ENCODE data around the gene HK2. TPM values are rescaled to one million over a fixed set of nuclear protein-coding genes. Genes with fewer than 3 reads are reported as not detected.

HK2 gene
- total RNA-seq, 1 donor from 2014 or later = 46.7 TPM

DNA sequence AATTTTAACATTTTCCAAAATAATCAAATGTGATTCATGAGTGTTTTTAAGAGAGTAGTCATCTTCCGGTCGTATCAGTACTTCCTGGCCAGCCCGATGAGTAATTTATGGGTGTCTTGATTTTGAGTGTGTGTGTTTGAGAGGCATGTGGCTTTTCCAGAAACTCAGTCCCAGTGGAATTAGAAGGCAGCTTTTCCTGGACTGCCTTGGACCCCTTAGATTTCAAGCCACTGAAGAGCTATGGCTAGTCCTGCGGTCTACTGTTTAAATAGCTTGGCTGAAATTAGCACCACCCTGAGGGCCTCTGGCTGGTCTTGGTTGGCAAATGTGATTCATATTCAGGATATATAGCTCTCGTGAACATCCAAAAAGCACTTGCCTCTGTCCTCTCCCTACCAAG is 59.4 kb downstream of the HK2 start:
- H3K36me3 Mint-ChIP-seq (ENCODE audit: low read depth, unreplicated experiment) = peaks cover 36% of the 10 kb centered on the region
- Histone ChIP-seq H3K9me3 (ENCODE audit: insufficient read depth, low read depth, low read length) (no peaks in the 10 kb centered on the region), H3K4me3 (ENCODE audit: insufficient read depth, low read depth, low read length) (no peak overlapping the region), H3K36me3 (ENCODE audit: insufficient read depth, low read length) (peaks cover 3% of the 10 kb centered on the region), H2AFZ (ENCODE audit: low read depth, low read length) (no peak overlapping the region), H3K27me3 (ENCODE audit: insufficient read depth, low read length) (no peaks in the 10 kb centered on the region), H4K20me1 (ENCODE audit: insufficient read depth, low read length) (no peaks in the 10 kb centered on the region), H3K4me1 (ENCODE audit: insufficient read depth, low read length) (peaks cover 22% of the 10 kb centered on the region), H3K27ac (ENCODE audit: low read depth, low read length) (peak overlapping the region; percentile 84), H3K79me2 (ENCODE audit: insufficient read depth, low read length) (no peaks in the 10 kb centered on the region), H3K4me2 (ENCODE audit: low read length) (peak overlapping the region; percentile 73), H3K9ac (ENCODE audit: low read length) (peak overlapping the region; percentile 32)
- DNase-seq (ENCODE audit: low read depth) = peak; percentile 82
- TF ChIP-seq, protein P1, sequence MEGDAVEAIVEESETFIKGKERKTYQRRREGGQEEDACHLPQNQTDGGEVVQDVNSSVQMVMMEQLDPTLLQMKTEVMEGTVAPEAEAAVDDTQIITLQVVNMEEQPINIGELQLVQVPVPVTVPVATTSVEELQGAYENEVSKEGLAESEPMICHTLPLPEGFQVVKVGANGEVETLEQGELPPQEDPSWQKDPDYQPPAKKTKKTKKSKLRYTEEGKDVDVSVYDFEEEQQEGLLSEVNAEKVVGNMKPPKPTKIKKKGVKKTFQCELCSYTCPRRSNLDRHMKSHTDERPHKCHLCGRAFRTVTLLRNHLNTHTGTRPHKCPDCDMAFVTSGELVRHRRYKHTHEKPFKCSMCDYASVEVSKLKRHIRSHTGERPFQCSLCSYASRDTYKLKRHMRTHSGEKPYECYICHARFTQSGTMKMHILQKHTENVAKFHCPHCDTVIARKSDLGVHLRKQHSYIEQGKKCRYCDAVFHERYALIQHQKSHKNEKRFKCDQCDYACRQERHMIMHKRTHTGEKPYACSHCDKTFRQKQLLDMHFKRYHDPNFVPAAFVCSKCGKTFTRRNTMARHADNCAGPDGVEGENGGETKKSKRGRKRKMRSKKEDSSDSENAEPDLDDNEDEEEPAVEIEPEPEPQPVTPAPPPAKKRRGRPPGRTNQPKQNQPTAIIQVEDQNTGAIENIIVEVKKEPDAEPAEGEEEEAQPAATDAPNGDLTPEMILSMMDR (IDR thresholded peaks at IDR 0.05; ENCODE audit: insufficient read depth, low read depth, low read length) = no peak
- no peak for TF ChIP-seq EZH2 (IDR thresholded peaks at IDR 0.05; ENCODE audit: insufficient read depth, low read length)
- no peak for FAIRE-seq
- H3K27ac Mint-ChIP-seq (ENCODE audit: unreplicated experiment) = no peak overlapping the region
- H3K4me3 Mint-ChIP-seq (ENCODE audit: unreplicated experiment) = no peak overlapping the region
- H3K27me3 Mint-ChIP-seq (ENCODE audit: low read depth, unreplicated experiment) = no peaks in the 10 kb centered on the region
- peaks cover 40% of the 10 kb centered on the region for H3K4me1 Mint-ChIP-seq (ENCODE audit: low read depth, unreplicated experiment)
- H3K9me3 Mint-ChIP-seq (ENCODE audit: unreplicated experiment) = peaks cover 2% of the 10 kb centered on the region

DNA sequence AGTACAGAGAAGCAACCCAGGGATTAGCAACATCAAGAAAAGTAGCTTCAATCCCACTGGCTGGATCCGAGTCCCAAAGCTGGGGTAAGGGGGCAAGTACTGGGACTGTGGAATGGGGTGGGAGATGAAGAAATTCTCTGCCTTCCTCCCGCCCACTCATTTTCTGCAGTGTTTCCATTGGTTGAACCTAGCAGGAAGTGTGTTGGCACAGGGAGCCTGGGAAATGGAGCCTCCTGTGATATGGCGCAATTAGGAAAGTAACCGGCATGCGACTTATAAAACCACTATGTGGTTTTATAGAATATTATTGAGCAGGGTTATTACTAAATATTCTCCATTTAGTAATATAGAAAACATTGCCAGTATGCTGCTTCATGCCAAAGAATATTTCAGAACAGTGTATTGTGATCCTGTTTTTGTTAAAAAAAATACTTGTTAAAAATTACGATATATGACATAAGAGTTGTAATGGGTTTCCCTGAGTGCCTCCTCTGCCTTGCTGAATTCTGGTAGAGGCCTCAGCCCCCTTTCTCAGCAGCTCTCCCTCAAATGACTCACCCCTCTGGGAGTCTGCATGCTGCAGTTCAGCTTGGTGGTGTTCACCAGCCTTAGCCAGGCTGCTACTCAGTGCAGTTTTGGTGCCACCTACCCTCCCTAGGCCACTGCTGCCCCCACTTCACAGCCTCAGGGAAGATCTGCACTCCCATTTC is 60.5 kb downstream of the HK2 start:
- no peaks in the 10 kb centered on the region for H3K79me2 ChIP-seq (ENCODE audit: insufficient read depth, low read length)
- Mint-ChIP-seq H3K9me3 (ENCODE audit: unreplicated experiment) (peaks cover 2% of the 10 kb centered on the region), H3K4me1 (ENCODE audit: low read depth, unreplicated experiment) (peaks cover 39% of the 10 kb centered on the region), H3K27me3 (ENCODE audit: low read depth, unreplicated experiment) (no peaks in the 10 kb centered on the region), H3K36me3 (ENCODE audit: low read depth, unreplicated experiment) (peaks cover 33% of the 10 kb centered on the region), H3K4me3 (ENCODE audit: unreplicated experiment) (no peak overlapping the region), H3K27ac (ENCODE audit: unreplicated experiment) (no peak overlapping the region)
- H3K36me3 ChIP-seq (ENCODE audit: insufficient read depth, low read length) = no peaks in the 10 kb centered on the region
- peak overlapping the region; percentile 73 for H3K4me2 ChIP-seq (ENCODE audit: low read length)
- peak overlapping the region; percentile 84 for H3K27ac ChIP-seq (ENCODE audit: low read depth, low read length)
- H4K20me1 ChIP-seq (ENCODE audit: insufficient read depth, low read length) = no peaks in the 10 kb centered on the region
- TF ChIP-seq EZH2 (IDR thresholded peaks at IDR 0.05; ENCODE audit: insufficient read depth, low read length) = no peak
- TF ChIP-seq, protein P1 (IDR thresholded peaks at IDR 0.05; ENCODE audit: insufficient read depth, low read depth, low read length) = no peak
- H3K27me3 ChIP-seq (ENCODE audit: insufficient read depth, low read length) = no peaks in the 10 kb centered on the region
- H3K9me3 ChIP-seq (ENCODE audit: insufficient read depth, low read depth, low read length) = no peaks in the 10 kb centered on the region
- DNase-seq (ENCODE audit: low read depth) = peak; percentile 60
- H2AFZ ChIP-seq (ENCODE audit: low read depth, low read length) = peak overlapping the region; percentile 19
- peaks cover 22% of the 10 kb centered on the region for H3K4me1 ChIP-seq (ENCODE audit: insufficient read depth, low read length)
- no peak for FAIRE-seq
- H3K9ac ChIP-seq (ENCODE audit: low read length) = no peak overlapping the region
- H3K4me3 ChIP-seq (ENCODE audit: insufficient read depth, low read depth, low read length) = no peak overlapping the region

DNA sequence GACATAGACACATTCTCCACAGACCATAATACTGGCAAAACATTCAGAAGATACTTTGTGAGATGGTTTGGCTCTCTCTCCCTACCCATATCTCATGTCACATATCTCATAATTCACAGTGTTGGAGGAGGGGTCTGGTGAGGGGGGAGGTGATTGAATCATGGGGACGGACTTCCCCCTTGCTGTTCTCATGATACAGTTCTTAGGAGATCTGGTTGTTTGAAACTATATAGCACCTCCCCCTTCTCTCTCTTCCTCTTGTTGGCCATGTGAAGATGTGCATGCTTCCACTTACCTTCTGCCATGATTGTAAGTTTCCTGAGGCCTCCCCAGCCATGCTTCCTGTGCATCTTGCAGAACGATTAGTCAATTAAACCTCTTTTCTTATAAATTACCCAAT is 61.1 kb downstream of the HK2 start:
- DNase-seq (ENCODE audit: low read depth) (no peak), FAIRE-seq (no peak)
- Histone ChIP-seq H3K36me3 (ENCODE audit: insufficient read depth, low read length) (no peaks in the 10 kb centered on the region), H3K79me2 (ENCODE audit: insufficient read depth, low read length) (no peaks in the 10 kb centered on the region), H3K9ac (ENCODE audit: low read length) (no peak overlapping the region), H3K27ac (ENCODE audit: low read depth, low read length) (peak overlapping the region; percentile 84), H3K27me3 (ENCODE audit: insufficient read depth, low read length) (no peaks in the 10 kb centered on the region), H3K4me2 (ENCODE audit: low read length) (peak overlapping the region; percentile 42), H2AFZ (ENCODE audit: low read depth, low read length) (no peak overlapping the region), H4K20me1 (ENCODE audit: insufficient read depth, low read length) (no peaks in the 10 kb centered on the region), H3K4me3 (ENCODE audit: insufficient read depth, low read depth, low read length) (no peak overlapping the region), H3K4me1 (ENCODE audit: insufficient read depth, low read length) (peaks cover 22% of the 10 kb centered on the region), H3K9me3 (ENCODE audit: insufficient read depth, low read depth, low read length) (no peaks in the 10 kb centered on the region)
- peaks cover 27% of the 10 kb centered on the region for H3K36me3 Mint-ChIP-seq (ENCODE audit: low read depth, unreplicated experiment)
- H3K27ac Mint-ChIP-seq (ENCODE audit: unreplicated experiment) = no peak overlapping the region
- TF ChIP-seq EZH2 (IDR thresholded peaks at IDR 0.05; ENCODE audit: insufficient read depth, low read length) = no peak
- TF ChIP-seq, protein P1 (IDR thresholded peaks at IDR 0.05; ENCODE audit: insufficient read depth, low read depth, low read length) = no peak
- peaks cover 2% of the 10 kb centered on the region for H3K9me3 Mint-ChIP-seq (ENCODE audit: unreplicated experiment)
- peaks cover 39% of the 10 kb centered on the region for H3K4me1 Mint-ChIP-seq (ENCODE audit: low read depth, unreplicated experiment)
- no peaks in the 10 kb centered on the region for H3K27me3 Mint-ChIP-seq (ENCODE audit: low read depth, unreplicated experiment)
- H3K4me3 Mint-ChIP-seq (ENCODE audit: unreplicated experiment) = no peak overlapping the region
